ENCODE results near the gene TLR6. TPM values are rescaled to one million over a fixed set of nuclear protein-coding genes. Genes with fewer than 3 reads are reported as not detected.

TLR6 gene
- total RNA-seq, 1 experiment from 2014 or later, result 4.8 TPM

DNA sequence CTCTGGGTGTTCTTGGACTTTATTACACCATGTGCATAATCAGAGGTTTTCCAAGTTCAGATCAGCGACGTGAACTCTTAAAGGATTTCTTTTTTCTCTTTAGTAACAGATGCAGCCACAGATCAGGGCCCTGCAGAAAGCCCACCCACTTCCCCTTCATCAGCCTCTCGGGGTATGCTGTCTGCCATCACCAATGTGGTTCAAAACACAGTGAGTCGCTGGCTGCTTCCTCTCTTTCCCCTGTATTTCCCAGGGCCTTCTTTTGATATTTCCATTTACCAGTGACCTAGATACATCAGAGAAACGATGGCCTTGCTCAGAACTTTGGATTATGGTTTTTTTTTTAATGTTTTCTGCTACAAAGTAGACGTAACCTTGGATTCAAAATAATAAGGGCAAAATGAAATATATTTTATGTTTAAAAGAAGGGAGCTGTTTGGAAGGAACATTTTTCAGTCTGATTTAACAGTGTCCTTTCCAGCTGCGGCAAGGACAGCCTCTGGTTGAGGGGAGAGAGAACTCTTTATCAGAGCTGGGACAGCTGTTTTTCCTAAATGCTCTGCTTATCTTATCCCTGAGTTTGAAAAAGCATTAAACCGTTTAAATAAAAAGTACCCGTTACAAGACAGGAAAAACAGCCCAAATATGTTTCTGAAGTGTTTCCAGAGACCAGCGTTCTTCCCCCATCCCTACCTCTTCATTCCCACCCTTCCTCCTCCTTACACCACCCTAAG is 49.2 kb upstream of the TLR6 start:
- intact Hi-C loops (cut with micrococcal nuclease), result no loop called here
- POLR2A ChIA-PET, result no interaction called here
- CTCF ChIA-PET, result no interaction called here
- no peaks in the 10 kb centered on the region for H3K9me2 ChIP-seq (ENCODE audit: insufficient read depth)
- no peak overlapping the region for H2AFZ ChIP-seq (ENCODE audit: low read depth, low read length, poor library complexity, severe bottlenecking)
- H3K4me3 ChIP-seq (replicated peaks in 1 of 2; ENCODE audit: low read depth in 1 of 2, low read length in 2 of 2), result no peak overlapping the region
- DNase-seq (ENCODE audit: low read depth, low spot score), result no peak
- H3K9ac ChIP-seq (ENCODE audit: low read length), result no peak overlapping the region
- no peaks in the 10 kb centered on the region for H3K4me1 ChIP-seq (ENCODE audit: control insufficient read depth in 1 of 2, insufficient read depth in 2 of 2, low read length in 2 of 2)
- H3K4me2 ChIP-seq (ENCODE audit: low read length), result no peak overlapping the region
- no peaks in the 10 kb centered on the region for H3K9me3 ChIP-seq (ENCODE audit: control insufficient read depth in 1 of 2, insufficient read depth in 1 of 2, low read depth in 1 of 2, low read length in 2 of 2)
- no peak for ATAC-seq
- no peak for TF ChIP-seq FOSL1 (IDR thresholded peaks at IDR 0.05; ENCODE audit: low read depth)
- TF ChIP-seq, protein P1, sequence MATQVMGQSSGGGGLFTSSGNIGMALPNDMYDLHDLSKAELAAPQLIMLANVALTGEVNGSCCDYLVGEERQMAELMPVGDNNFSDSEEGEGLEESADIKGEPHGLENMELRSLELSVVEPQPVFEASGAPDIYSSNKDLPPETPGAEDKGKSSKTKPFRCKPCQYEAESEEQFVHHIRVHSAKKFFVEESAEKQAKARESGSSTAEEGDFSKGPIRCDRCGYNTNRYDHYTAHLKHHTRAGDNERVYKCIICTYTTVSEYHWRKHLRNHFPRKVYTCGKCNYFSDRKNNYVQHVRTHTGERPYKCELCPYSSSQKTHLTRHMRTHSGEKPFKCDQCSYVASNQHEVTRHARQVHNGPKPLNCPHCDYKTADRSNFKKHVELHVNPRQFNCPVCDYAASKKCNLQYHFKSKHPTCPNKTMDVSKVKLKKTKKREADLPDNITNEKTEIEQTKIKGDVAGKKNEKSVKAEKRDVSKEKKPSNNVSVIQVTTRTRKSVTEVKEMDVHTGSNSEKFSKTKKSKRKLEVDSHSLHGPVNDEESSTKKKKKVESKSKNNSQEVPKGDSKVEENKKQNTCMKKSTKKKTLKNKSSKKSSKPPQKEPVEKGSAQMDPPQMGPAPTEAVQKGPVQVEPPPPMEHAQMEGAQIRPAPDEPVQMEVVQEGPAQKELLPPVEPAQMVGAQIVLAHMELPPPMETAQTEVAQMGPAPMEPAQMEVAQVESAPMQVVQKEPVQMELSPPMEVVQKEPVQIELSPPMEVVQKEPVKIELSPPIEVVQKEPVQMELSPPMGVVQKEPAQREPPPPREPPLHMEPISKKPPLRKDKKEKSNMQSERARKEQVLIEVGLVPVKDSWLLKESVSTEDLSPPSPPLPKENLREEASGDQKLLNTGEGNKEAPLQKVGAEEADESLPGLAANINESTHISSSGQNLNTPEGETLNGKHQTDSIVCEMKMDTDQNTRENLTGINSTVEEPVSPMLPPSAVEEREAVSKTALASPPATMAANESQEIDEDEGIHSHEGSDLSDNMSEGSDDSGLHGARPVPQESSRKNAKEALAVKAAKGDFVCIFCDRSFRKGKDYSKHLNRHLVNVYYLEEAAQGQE (IDR thresholded peaks at IDR 0.05; ENCODE audit: low read depth), result no peak
- no peak for TF ChIP-seq CBX3 (IDR thresholded peaks at IDR 0.05; ENCODE audit: low read depth)
- TF ChIP-seq POLR2AphosphoS5 (IDR thresholded peaks at IDR 0.05; ENCODE audit: low read depth, low read length), result no peak
- TF ChIP-seq SIN3A (IDR thresholded peaks at IDR 0.05; ENCODE audit: low read depth), result no peak
- no peak for TF ChIP-seq RAD21 (IDR thresholded peaks at IDR 0.05; ENCODE audit: low read depth)
- TF ChIP-seq, protein P2, sequence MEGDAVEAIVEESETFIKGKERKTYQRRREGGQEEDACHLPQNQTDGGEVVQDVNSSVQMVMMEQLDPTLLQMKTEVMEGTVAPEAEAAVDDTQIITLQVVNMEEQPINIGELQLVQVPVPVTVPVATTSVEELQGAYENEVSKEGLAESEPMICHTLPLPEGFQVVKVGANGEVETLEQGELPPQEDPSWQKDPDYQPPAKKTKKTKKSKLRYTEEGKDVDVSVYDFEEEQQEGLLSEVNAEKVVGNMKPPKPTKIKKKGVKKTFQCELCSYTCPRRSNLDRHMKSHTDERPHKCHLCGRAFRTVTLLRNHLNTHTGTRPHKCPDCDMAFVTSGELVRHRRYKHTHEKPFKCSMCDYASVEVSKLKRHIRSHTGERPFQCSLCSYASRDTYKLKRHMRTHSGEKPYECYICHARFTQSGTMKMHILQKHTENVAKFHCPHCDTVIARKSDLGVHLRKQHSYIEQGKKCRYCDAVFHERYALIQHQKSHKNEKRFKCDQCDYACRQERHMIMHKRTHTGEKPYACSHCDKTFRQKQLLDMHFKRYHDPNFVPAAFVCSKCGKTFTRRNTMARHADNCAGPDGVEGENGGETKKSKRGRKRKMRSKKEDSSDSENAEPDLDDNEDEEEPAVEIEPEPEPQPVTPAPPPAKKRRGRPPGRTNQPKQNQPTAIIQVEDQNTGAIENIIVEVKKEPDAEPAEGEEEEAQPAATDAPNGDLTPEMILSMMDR (IDR thresholded peaks at IDR 0.05 in 2 of 3, conservative IDR thresholded peaks at IDR 0.05 in 1 of 3; ENCODE audit: borderline replicate concordance in 1 of 3, insufficient read depth in 1 of 3, low read depth in 2 of 3, low read length in 2 of 3), result no peak
- TF ChIP-seq JUND (IDR thresholded peaks at IDR 0.05), result no peak
- no peak for TF ChIP-seq ELF1 (IDR thresholded peaks at IDR 0.05; ENCODE audit: borderline replicate concordance, low read depth)
- TF ChIP-seq SRF (IDR thresholded peaks at IDR 0.05; ENCODE audit: low read depth), result no peak
- no peak for TF ChIP-seq EZH2phosphoT487 (IDR thresholded peaks at IDR 0.05; ENCODE audit: borderline replicate concordance)
- TF ChIP-seq, protein P3, sequence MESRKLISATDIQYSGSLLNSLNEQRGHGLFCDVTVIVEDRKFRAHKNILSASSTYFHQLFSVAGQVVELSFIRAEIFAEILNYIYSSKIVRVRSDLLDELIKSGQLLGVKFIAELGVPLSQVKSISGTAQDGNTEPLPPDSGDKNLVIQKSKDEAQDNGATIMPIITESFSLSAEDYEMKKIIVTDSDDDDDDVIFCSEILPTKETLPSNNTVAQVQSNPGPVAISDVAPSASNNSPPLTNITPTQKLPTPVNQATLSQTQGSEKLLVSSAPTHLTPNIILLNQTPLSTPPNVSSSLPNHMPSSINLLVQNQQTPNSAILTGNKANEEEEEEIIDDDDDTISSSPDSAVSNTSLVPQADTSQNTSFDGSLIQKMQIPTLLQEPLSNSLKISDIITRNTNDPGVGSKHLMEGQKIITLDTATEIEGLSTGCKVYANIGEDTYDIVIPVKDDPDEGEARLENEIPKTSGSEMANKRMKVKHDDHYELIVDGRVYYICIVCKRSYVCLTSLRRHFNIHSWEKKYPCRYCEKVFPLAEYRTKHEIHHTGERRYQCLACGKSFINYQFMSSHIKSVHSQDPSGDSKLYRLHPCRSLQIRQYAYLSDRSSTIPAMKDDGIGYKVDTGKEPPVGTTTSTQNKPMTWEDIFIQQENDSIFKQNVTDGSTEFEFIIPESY (IDR thresholded peaks at IDR 0.05; ENCODE audit: extremely low read depth, insufficient replicate concordance, low read length), result no peak
- TF ChIP-seq ATF3 (IDR thresholded peaks at IDR 0.05), result no peak
- TF ChIP-seq, protein P4, sequence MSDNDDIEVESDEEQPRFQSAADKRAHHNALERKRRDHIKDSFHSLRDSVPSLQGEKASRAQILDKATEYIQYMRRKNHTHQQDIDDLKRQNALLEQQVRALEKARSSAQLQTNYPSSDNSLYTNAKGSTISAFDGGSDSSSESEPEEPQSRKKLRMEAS (IDR thresholded peaks at IDR 0.05), result no peak
- no peak for TF ChIP-seq ZNF274 (IDR thresholded peaks at IDR 0.05; ENCODE audit: low read depth, low read length)
- no peak for TF ChIP-seq ZFX (IDR thresholded peaks at IDR 0.05)
- H3K36me3 ChIP-seq (ENCODE audit: control insufficient read depth in 1 of 2, insufficient read depth in 2 of 2, low read length in 2 of 2), result peaks cover 2 to 6% of the 10 kb centered on the region in 2 experiments; a peak in 3 of 4 replicates
- RAD21 ChIA-PET (ENCODE audit: low non-redundant PET in 1 of 2, low total read pairs in 2 of 2, uncharacterized antibody in 2 of 2, unreplicated experiment in 2 of 2), result no interaction called here
- no peaks in the 10 kb centered on the region for H4K20me1 ChIP-seq (ENCODE audit: insufficient read depth)
- H3K27me3 ChIP-seq (ENCODE audit: insufficient read depth, low read length), result no peaks in the 10 kb centered on the region
- H3K79me2 ChIP-seq (ENCODE audit: insufficient read depth, low read length), result no peaks in the 10 kb centered on the region
- no TSS peak for BruUV-seq (replicated peaks)
- no peak overlapping the region for H3K27ac ChIP-seq (ENCODE audit: low read depth, low read length)
